WTC11 (cell line): ENCODE data around the gene TMEM250. TPM values are rescaled to one million over a fixed set of nuclear protein-coding genes. Genes with fewer than 3 reads are reported as not detected.
A peak's percentile ranks its signal among the peaks of the same experiment; 100 is the strongest.

Source experiments
- ATAC-seq: fragments of 200-7000 bp; cut with Tn5 transposase; 2 replicates; pipeline ENCODE4 v1.10.0; 2021; ENCODE audit warnings: mild to moderate bottlenecking, moderate library complexity
- CTCF ChIA-PET: fragments of 300-600 bp; sonication (Branson Sonifier 250); formaldehyde crosslinking; loops from one replicate; lab custom pipeline; 2021; ENCODE audit warnings: antibody characterized with exemption; lab: Charles Lee
- POLR2A ChIA-PET: fragments of 350-600 bp; sonication (Branson Sonifier 250); formaldehyde crosslinking; loops from one replicate; lab custom pipeline; 2021; ENCODE audit warnings: antibody characterized with exemption; lab: Charles Lee
- DNase-seq: peaks from one replicate; pipeline ENCODE4 v3.0.0; 2021; ENCODE audit warnings: low spot score
- H3K27ac Mint-ChIP-seq: 2 replicates; pipeline ENCODE4 v1.8.0; 2021; ENCODE audit warnings: mixed read lengths
- H3K27me3 Mint-ChIP-seq: 2 replicates; pipeline ENCODE4 v1.8.0; 2021; ENCODE audit warnings: low read depth, mild to moderate bottlenecking, moderate library complexity, mixed read lengths
- H3K36me3 Mint-ChIP-seq: 2 replicates; pipeline ENCODE4 v1.8.0; 2021; ENCODE audit warnings: mixed read lengths
- H3K4me1 Mint-ChIP-seq: 2 replicates; pipeline ENCODE4 v1.8.0; 2022; ENCODE audit warnings: mixed read lengths
- H3K4me3 Mint-ChIP-seq: 2 replicates; pipeline ENCODE4 v1.8.0; 2021; ENCODE audit warnings: mild to moderate bottlenecking, moderate library complexity, mixed read lengths
- H3K9me3 Mint-ChIP-seq: 2 replicates; pipeline ENCODE4 v1.8.0; 2021; ENCODE audit warnings: mixed read lengths
- CREM ChIP-seq: sonication (generic); formaldehyde crosslinking; IDR thresholded peaks from 2 replicates; pipeline ENCODE4 v1.8.1; 2022; ENCODE audit warnings: mild to moderate bottlenecking, missing genetic modification reagents, moderate library complexity
- GRHL2 ChIP-seq: fragments of 250-450 bp; sonication (Bioruptor Pico); IDR thresholded peaks from 2 replicates; pipeline ENCODE4 v1.8.0; 2022; ENCODE audit warnings: mild to moderate bottlenecking, moderate library complexity; ENCODE audit not compliant: insufficient replicate concordance, severe bottlenecking
- GTF2I ChIP-seq: fragments of 250-450 bp; sonication (Bioruptor Pico); conservative IDR thresholded peaks from 2 replicates; pipeline ENCODE4 v1.4.0; 2021; ENCODE audit warnings: mild to moderate bottlenecking
- NFE2L1 ChIP-seq: sonication (generic); formaldehyde crosslinking; IDR thresholded peaks from 2 replicates; pipeline ENCODE4 v1.8.1; 2023; ENCODE audit warnings: missing genetic modification reagents
- NR1H2 ChIP-seq: sonication (generic); formaldehyde crosslinking; IDR thresholded peaks from 2 replicates; pipeline ENCODE4 v1.9.0; 2021; ENCODE audit warnings: mild to moderate bottlenecking, moderate library complexity, missing genetic modification reagents
- RORB ChIP-seq: fragments of 250-450 bp; sonication (Bioruptor Pico); IDR thresholded peaks from 2 replicates; pipeline ENCODE4 v1.9.0; 2021; ENCODE audit warnings: mild to moderate bottlenecking
- TCF7 ChIP-seq: sonication (generic); formaldehyde crosslinking; IDR thresholded peaks from 2 replicates; pipeline ENCODE4 v1.8.0; 2022; ENCODE audit warnings: mild to moderate bottlenecking, low read depth, missing genetic modification reagents, moderate library complexity
- TEAD1 ChIP-seq: sonication (generic); formaldehyde crosslinking; IDR thresholded peaks from 2 replicates; pipeline ENCODE4 v1.8.0; 2022; ENCODE audit warnings: mild to moderate bottlenecking, missing genetic modification reagents
- TEAD4 ChIP-seq: sonication (generic); formaldehyde crosslinking; IDR thresholded peaks from 2 replicates; pipeline ENCODE4 v1.8.0; 2022; ENCODE audit warnings: mild to moderate bottlenecking, missing genetic modification reagents
- ZNF138 ChIP-seq: sonication (generic); formaldehyde crosslinking; conservative IDR thresholded peaks from 2 replicates; pipeline ENCODE4 v1.8.1; 2022; ENCODE audit warnings: mild to moderate bottlenecking, moderate library complexity, missing genetic modification reagents
- ZNF219 ChIP-seq: sonication (generic); formaldehyde crosslinking; IDR thresholded peaks from 2 replicates; pipeline ENCODE4 v1.8.0; 2023; ENCODE audit warnings: missing genetic modification reagents, mild to moderate bottlenecking, borderline replicate concordance
- ZNF317 ChIP-seq: sonication (generic); formaldehyde crosslinking; IDR thresholded peaks from 2 replicates; pipeline ENCODE4 v1.8.1; 2023; ENCODE audit warnings: low read depth, mild to moderate bottlenecking, moderate library complexity, missing genetic modification reagents, borderline replicate concordance
- ZNF671 ChIP-seq: fragments of 250-450 bp; sonication (Bioruptor Pico); IDR thresholded peaks from 2 replicates; pipeline ENCODE4 v1.8.0; 2021; ENCODE audit warnings: mild to moderate bottlenecking
- total RNA-seq: library from RNA; stranded (reverse); gene quantifications from 3 replicates; pipeline ENCODE4 v1.2.3, GENCODE V29; 2021
- TF ChIP-seq, protein P1 (sequence below): sonication (generic); formaldehyde crosslinking; IDR thresholded peaks from 2 replicates; pipeline ENCODE4 v1.8.1; 2023; ENCODE audit warnings: mild to moderate bottlenecking, missing genetic modification reagents
- TF ChIP-seq, protein P2 (sequence below): sonication (generic); formaldehyde crosslinking; IDR thresholded peaks from 2 replicates; pipeline ENCODE4 v1.8.0; 2022; ENCODE audit warnings: mild to moderate bottlenecking, missing genetic modification reagents
- TF ChIP-seq, protein P3 (sequence below): sonication (generic); formaldehyde crosslinking; IDR thresholded peaks from 2 replicates; pipeline ENCODE4 v1.8.1; 2022; ENCODE audit warnings: mild to moderate bottlenecking, moderate library complexity, missing genetic modification reagents
- TF ChIP-seq, protein P4 (sequence below): fragments of 200-600 bp; IDR thresholded peaks from 2 replicates; pipeline ENCODE4 v1.8.0; 2022; ENCODE audit warnings: antibody characterized with exemption
- TF ChIP-seq, protein P5 (sequence below): fragments of 250-450 bp; sonication (Bioruptor Pico); IDR thresholded peaks from 2 replicates; pipeline ENCODE4 v2.1.2; 2022; ENCODE audit warnings: mild to moderate bottlenecking, moderate library complexity
- TF ChIP-seq, protein P6 (sequence below): sonication (generic); formaldehyde crosslinking; IDR thresholded peaks from 2 replicates; pipeline ENCODE4 v1.8.0; 2023; ENCODE audit warnings: missing genetic modification reagents
- TF ChIP-seq, protein P7 (sequence below): sonication (generic); formaldehyde crosslinking; IDR thresholded peaks from 2 replicates; pipeline ENCODE4 v1.8.1; 2022; ENCODE audit warnings: low read depth, missing genetic modification reagents, borderline replicate concordance
- TF ChIP-seq, protein P8 (sequence below): fragments of 250-450 bp; sonication (Bioruptor Pico); IDR thresholded peaks from 2 replicates; pipeline ENCODE4 v1.9.0; 2021; ENCODE audit warnings: mild to moderate bottlenecking

TMEM250 gene
- total RNA-seq, 1 experiment from 2014 or later: 39.4 TPM

DNA sequence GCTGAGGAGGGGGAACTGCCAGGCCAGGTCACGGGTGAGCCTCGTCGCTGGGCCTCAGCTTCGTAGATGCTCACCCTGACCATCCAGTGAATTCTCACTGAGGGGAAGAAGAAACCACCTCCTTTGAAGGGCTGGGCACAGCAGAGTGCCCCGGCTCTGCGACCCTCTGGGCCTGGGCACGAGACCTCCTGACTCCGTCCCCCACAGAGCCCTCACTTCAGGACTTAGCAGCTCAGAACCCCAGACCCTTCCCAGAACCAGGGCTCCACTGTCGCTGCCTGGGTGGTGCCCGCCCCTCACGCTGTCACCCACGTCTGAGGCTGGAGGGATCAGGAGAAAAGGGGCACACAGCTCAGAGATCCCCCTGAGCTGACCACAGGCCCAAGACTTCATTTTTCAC, 34.3 kb upstream of the TMEM250 start:
- TF ChIP-seq ZNF317 (CRISPR knock-in tag) (no peak), NR1H2 (no peak), ZNF671 (no peak), CREM (CRISPR knock-in tag) (no peak), TEAD4 (CRISPR knock-in tag) (no peak), RORB (CRISPR knock-in tag) (no peak)
- TF ChIP-seq, protein P1, sequence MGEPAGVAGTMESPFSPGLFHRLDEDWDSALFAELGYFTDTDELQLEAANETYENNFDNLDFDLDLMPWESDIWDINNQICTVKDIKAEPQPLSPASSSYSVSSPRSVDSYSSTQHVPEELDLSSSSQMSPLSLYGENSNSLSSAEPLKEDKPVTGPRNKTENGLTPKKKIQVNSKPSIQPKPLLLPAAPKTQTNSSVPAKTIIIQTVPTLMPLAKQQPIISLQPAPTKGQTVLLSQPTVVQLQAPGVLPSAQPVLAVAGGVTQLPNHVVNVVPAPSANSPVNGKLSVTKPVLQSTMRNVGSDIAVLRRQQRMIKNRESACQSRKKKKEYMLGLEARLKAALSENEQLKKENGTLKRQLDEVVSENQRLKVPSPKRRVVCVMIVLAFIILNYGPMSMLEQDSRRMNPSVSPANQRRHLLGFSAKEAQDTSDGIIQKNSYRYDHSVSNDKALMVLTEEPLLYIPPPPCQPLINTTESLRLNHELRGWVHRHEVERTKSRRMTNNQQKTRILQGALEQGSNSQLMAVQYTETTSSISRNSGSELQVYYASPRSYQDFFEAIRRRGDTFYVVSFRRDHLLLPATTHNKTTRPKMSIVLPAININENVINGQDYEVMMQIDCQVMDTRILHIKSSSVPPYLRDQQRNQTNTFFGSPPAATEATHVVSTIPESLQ (CRISPR knock-in tag): no peak
- H3K27me3 Mint-ChIP-seq: peaks cover 5% of the 10 kb centered on the region
- H3K36me3 Mint-ChIP-seq: no peaks in the 10 kb centered on the region
- H3K27ac Mint-ChIP-seq: no peak overlapping the region
- H3K9me3 Mint-ChIP-seq: no peaks in the 10 kb centered on the region
- ChIA-PET POLR2A (no interaction called here), CTCF (interaction anchor here (1.0 to 3.2 kb wide), 6 partner anchors 12 to 187 kb away, joined by 3 to 18 read pairs (median 4); no protein-coding TSS in a partner anchor)
- DNase-seq: peak; percentile 9
- peaks cover 27% of the 10 kb centered on the region for H3K4me1 Mint-ChIP-seq
- H3K4me3 Mint-ChIP-seq: no peak overlapping the region
- no peak for ATAC-seq

DNA sequence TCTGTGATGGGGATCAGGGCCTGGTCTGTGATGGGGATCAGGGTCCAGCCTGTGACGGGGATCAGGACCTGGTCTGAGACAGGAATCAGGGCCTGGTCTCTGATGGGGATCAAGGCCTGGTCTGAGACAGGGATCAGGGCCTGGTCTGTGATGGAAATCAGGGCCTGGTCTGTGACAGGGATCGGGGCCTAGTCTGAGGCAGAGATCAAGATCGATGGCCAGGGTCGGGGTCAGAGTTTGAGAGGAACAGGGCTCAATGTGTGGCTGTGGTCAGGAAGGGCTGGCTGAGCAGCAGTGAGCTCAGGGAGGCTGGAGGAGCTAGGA, 33.8 kb upstream of the TMEM250 start:
- Mint-ChIP-seq H3K27me3 (peaks cover 5% of the 10 kb centered on the region), H3K9me3 (no peaks in the 10 kb centered on the region), H3K27ac (peak overlapping the region; percentile 73), H3K4me3 (no peak overlapping the region), H3K4me1 (peaks cover 27% of the 10 kb centered on the region)
- POLR2A ChIA-PET: no interaction called here
- CTCF ChIA-PET: interaction anchor here (1.0 to 3.2 kb wide), 8 partner anchors 9 to 187 kb away, joined by 3 to 18 read pairs (median 4); no protein-coding TSS in a partner anchor
- no peak for ATAC-seq
- TF ChIP-seq NFE2L1 (CRISPR knock-in tag): no peak
- TF ChIP-seq GRHL2 (CRISPR knock-in tag): no peak
- no peak for TF ChIP-seq ZNF317 (CRISPR knock-in tag)
- no peak for TF ChIP-seq ZNF219 (CRISPR knock-in tag)
- TF ChIP-seq, protein P2, sequence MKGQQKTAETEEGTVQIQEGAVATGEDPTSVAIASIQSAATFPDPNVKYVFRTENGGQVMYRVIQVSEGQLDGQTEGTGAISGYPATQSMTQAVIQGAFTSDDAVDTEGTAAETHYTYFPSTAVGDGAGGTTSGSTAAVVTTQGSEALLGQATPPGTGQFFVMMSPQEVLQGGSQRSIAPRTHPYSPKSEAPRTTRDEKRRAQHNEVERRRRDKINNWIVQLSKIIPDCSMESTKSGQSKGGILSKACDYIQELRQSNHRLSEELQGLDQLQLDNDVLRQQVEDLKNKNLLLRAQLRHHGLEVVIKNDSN: no peak
- TF ChIP-seq, protein P3, sequence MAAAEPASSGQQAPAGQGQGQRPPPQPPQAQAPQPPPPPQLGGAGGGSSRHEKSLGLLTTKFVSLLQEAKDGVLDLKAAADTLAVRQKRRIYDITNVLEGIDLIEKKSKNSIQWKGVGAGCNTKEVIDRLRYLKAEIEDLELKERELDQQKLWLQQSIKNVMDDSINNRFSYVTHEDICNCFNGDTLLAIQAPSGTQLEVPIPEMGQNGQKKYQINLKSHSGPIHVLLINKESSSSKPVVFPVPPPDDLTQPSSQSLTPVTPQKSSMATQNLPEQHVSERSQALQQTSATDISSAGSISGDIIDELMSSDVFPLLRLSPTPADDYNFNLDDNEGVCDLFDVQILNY (CRISPR knock-in tag): no peak
- TF ChIP-seq, protein P4, sequence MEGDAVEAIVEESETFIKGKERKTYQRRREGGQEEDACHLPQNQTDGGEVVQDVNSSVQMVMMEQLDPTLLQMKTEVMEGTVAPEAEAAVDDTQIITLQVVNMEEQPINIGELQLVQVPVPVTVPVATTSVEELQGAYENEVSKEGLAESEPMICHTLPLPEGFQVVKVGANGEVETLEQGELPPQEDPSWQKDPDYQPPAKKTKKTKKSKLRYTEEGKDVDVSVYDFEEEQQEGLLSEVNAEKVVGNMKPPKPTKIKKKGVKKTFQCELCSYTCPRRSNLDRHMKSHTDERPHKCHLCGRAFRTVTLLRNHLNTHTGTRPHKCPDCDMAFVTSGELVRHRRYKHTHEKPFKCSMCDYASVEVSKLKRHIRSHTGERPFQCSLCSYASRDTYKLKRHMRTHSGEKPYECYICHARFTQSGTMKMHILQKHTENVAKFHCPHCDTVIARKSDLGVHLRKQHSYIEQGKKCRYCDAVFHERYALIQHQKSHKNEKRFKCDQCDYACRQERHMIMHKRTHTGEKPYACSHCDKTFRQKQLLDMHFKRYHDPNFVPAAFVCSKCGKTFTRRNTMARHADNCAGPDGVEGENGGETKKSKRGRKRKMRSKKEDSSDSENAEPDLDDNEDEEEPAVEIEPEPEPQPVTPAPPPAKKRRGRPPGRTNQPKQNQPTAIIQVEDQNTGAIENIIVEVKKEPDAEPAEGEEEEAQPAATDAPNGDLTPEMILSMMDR: no peak
- no peak for TF ChIP-seq TCF7
- TF ChIP-seq TEAD1 (CRISPR knock-in tag): no peak
- TF ChIP-seq, protein P5, sequence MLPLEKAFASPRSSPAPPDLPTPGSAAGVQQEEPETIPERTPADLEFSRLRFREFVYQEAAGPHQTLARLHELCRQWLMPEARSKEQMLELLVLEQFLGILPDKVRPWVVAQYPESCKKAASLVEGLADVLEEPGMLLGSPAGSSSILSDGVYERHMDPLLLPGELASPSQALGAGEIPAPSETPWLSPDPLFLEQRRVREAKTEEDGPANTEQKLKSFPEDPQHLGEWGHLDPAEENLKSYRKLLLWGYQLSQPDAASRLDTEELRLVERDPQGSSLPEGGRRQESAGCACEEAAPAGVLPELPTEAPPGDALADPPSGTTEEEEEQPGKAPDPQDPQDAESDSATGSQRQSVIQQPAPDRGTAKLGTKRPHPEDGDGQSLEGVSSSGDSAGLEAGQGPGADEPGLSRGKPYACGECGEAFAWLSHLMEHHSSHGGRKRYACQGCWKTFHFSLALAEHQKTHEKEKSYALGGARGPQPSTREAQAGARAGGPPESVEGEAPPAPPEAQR: no peak
- no peak for TF ChIP-seq GTF2I
- TF ChIP-seq, protein P6, sequence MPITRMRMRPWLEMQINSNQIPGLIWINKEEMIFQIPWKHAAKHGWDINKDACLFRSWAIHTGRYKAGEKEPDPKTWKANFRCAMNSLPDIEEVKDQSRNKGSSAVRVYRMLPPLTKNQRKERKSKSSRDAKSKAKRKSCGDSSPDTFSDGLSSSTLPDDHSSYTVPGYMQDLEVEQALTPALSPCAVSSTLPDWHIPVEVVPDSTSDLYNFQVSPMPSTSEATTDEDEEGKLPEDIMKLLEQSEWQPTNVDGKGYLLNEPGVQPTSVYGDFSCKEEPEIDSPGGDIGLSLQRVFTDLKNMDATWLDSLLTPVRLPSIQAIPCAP (CRISPR knock-in tag): no peak
- no peak for TF ChIP-seq ZNF138 (CRISPR knock-in tag)
- no peak for TF ChIP-seq NR1H2
- TF ChIP-seq, protein P7, sequence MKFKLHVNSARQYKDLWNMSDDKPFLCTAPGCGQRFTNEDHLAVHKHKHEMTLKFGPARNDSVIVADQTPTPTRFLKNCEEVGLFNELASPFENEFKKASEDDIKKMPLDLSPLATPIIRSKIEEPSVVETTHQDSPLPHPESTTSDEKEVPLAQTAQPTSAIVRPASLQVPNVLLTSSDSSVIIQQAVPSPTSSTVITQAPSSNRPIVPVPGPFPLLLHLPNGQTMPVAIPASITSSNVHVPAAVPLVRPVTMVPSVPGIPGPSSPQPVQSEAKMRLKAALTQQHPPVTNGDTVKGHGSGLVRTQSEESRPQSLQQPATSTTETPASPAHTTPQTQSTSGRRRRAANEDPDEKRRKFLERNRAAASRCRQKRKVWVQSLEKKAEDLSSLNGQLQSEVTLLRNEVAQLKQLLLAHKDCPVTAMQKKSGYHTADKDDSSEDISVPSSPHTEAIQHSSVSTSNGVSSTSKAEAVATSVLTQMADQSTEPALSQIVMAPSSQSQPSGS (CRISPR knock-in tag): no peak
- TF ChIP-seq, protein P8, sequence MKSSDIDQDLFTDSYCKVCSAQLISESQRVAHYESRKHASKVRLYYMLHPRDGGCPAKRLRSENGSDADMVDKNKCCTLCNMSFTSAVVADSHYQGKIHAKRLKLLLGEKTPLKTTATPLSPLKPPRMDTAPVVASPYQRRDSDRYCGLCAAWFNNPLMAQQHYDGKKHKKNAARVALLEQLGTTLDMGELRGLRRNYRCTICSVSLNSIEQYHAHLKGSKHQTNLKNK (CRISPR knock-in tag): no peak
- TF ChIP-seq, all 79 proteins: peak for 0
- no peaks in the 10 kb centered on the region for H3K36me3 Mint-ChIP-seq
- no peak for DNase-seq
